CD4-positive, alpha-beta T cell treated with Interleukin-17A for 4 hours (primary cell): ENCODE measurements around the gene ICOS.
"Not testable (repeated sequence)": the region's sequence is repeated elsewhere in the genome, so short reads cannot be mapped to it uniquely, and the experiment has no call there.

ENCODE experiments used
- DNase-seq: peaks from one replicate; pipeline ENCODE4 v3.0.0-alpha.2; 2020; ENCODE audit warnings: mixed read lengths

ICOS gene

DNA sequence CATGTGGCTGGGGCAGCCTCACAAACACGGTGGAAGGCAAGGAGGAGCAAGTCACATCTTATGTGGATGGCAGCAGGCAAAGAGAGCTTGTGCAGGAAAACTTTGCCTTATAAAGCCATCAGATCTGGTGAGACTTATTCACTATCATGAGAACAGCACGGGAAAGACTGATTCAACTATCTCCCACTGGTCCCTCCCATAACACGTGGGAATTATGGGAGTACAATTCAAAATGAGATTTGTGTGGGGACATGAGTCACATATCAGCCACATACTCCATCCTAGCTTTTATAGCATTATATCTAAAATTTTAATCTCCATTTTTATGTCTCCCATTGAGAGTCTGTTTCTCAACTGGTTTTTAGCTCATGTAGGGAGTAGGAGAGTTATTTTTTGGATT is 45.7 kb downstream of the ICOS start:
- no peak for DNase-seq

DNA sequence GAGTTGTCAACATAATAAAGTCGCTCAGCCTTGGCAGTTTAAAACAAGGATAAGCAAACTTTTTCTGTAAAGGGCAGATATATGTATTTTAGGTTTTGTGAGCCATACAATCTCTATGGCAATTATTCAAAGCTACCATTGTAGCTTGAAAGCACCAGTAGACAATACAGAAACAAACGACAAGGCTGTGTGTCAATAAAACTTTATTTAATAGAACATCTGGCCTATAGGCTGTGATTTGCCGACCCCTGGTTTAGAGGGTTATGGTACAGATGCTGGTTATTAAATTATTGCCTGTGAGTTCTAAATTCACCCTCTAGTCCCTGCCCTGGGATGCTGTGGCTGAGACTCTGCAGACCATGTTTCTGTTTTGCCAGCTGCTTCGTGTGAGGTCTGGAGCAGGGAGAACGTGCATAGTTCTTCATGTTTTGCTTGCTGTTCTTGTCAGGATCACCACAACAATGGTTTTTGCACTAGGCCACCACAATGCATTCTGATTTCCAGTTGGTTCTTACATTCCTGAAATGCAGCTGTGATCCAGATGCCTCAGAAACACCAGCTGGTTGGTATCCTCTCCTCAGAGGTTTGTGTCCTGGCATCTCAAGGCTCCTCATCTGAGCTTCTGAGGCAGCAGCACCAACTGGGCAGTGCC is 46.6 kb downstream of the ICOS start:
- DNase-seq = no peak

DNA sequence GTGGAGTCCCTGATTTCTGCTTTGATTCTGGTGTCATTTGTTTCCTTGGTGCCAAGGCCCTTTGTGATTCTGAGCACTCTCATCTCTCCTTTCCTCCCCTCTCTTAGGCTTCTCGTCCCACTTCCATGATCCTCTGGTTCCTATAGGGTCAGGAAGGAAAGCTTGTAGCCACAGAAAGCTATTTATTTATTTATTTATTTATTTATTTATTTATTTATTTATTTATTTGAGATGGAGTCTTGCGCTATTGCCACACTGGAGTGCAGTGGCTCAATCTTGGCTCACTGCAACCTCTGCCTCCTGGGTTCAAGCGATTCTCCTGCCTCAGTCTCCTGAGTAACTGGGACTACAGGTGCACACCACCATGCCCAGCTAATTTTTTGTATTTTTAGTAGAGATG is 49.4 kb downstream of the ICOS start:
- not testable (repeated sequence) for DNase-seq

GRCh38 chr2:203987959-203988358 is 51.4 kb downstream of the ICOS start:
- no peak for DNase-seq

GRCh38 chr2:203988500-203989260 is 52.1 kb downstream of the ICOS start:
- no peak for DNase-seq

DNA sequence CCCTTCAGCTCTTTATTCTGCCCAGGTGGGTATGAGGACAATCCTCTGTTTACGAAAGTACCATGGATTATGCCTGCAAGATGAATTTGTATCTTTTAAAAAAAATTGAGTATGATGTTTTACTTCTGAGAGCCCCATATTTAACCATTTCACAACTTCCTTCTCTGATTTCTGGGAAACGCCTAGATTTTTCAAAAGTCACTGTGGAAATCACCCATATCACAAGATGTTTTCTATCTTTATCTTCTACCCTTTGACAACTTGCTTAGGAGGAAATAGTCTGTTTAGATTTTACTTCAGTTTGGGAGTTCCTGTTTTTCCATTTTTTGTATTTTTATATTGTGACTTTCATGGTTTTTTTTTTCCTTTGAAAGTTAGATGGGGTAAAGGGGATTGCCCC is 53.0 kb downstream of the ICOS start:
- DNase-seq = no peak

GRCh38 chr2:203992509-203992908 is 55.9 kb downstream of the ICOS start:
- no peak for DNase-seq

GRCh38 chr2:203993011-203993410 is 56.4 kb downstream of the ICOS start:
- no peak for DNase-seq

- no peak for DNase-seq
Observed at GRCh38 chr2:203993560-203993959, 57.0 kb downstream of the ICOS start.

DNA sequence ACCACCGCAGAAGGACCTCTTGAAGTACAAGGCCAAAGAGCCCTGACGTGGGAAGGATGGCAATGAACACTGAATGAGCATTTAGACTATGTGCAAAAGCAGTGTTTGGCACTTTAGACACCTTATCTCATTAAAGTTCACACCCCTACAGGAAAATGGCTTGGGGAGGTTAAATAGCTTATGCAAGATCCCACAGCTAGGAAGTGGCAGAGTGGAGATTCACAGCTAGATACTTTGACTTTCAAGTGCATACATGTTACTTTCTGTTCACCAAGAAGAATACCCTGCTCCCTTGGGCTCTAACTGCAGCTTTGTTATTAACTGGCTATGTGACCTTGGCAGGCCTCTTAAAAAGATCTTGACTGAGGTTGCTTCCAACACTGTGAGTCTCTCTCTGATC is 58.2 kb downstream of the ICOS start:
- DNase-seq = no peak

- no peak for DNase-seq
Observed at GRCh38 chr2:203996692-203997091, 60.1 kb downstream of the ICOS start.

DNA sequence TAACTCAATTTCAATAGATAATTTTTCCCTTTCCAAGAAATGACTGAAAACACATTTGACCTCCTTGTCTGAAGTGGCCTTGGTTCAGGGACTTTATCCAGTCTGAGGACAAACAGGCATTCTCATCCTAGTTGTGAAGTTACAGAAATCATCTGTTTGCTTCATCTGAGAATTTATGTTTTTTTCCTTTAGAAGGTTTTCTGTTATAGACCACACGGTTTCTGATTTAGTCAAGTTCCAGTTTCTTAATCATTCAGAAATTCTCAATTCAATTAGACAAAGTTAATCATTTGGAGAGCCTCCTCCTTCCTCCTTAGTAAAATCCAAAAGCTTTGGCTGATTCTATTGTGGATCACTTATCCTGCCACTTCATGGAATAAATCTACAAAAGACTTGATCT is 60.9 kb downstream of the ICOS start:
- no peak for DNase-seq

- no peak for DNase-seq
Observed at GRCh38 chr2:203997980-203998809, 61.6 kb downstream of the ICOS start.

GRCh38 chr2:203999835-204000234 is 63.3 kb downstream of the ICOS start:
- DNase-seq = no peak

- no peak for DNase-seq
Observed at GRCh38 chr2:204000446-204000845, 63.9 kb downstream of the ICOS start.

- DNase-seq = no peak
Observed at GRCh38 chr2:204003276-204003990, 66.9 kb downstream of the ICOS start.

- no peak for DNase-seq
Observed at GRCh38 chr2:204004912-204005311, 68.3 kb downstream of the ICOS start.

GRCh38 chr2:204005940-204006721 is 69.6 kb downstream of the ICOS start:
- DNase-seq = no peak

DNA sequence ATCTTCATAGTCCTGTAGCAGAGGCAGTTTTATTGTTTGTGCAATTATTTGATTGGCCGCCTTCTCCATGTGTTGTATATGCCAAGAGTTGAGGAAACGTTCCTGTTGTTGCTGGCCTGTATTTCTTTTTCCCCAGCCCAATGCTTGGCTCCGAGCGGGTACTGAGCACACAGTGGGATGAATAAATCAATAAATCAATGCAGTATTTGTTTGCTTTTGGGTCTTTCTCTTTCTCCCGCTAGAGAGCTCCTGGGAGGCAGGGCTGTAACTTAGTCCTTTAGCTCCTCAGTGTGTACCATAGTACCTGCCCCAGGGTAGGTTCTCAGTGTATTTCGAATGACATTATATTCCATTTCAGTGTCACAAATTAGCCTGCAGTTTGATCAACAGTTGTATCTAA is 71.8 kb downstream of the ICOS start:
- DNase-seq = no peak

DNA sequence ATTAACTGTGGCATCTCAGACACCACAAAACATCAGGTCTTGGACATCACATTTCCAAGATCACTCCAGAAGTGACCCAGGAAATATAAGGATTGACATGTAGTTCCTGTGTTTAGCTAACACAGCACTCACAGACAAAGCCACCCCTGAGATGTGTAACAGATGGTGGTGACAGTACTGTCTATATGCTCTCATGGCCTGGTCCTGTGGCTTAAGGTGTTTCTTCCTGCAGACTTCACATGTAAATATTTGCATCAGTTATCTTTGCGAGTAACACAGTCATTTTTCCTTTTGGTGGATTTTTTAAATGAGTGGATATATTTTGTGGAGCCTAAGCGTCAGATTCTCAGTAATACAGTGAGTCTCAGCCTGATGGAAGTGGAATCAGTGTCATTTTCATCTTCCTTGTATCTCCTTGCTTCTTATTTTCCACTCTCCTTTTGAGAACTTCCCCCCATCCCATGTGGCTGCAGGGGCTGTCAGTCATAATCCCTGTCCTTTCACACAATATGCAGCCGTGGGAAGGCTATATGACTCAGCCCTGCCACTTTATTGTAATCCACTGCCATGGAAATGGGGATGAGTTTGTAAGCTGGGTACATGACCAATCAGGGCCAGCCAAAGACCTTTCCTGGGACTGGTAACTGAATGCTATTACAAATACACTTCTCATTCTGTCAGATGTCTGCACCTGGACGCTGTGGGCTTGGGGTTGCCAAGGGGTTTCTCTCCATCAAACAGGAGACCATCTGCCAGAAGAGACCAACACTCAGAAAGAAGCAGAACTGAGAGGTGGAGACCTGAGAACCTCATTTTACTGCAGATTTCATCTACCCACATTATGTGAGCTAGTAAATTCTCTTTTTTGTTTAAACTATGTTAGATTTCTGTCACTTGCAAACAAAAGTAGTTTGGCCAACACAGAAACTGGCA is 74.3 kb downstream of the ICOS start:
- DNase-seq = no peak
